Suprapubic skin (tissue), 4 donors: ENCODE results near the gene TRIM56. TPM values are rescaled to one million over a fixed set of nuclear protein-coding genes. Genes with fewer than 3 reads are reported as not detected.

Experiments used
- DNase-seq, 2 donors: peaks; one replicate each; pipeline ENCODE4 v3.0.0-alpha.2; 2019; ENCODE audit warnings: low spot score in 2 of 2
- H3K27ac ChIP-seq: fragments of 200-600 bp; sonication (generic); one replicate; pipeline ENCODE4 v1.5.1; 2019
- H3K27me3 ChIP-seq: fragments of 200-600 bp; sonication (generic); one replicate; pipeline ENCODE4 v1.5.1; 2019
- H3K36me3 ChIP-seq: fragments of 200-600 bp; sonication (generic); one replicate; pipeline ENCODE4 v1.5.1; 2019
- H3K4me1 ChIP-seq: fragments of 200-600 bp; sonication (generic); one replicate; pipeline ENCODE4 v1.5.1; 2019
- H3K4me3 ChIP-seq: fragments of 200-600 bp; sonication (generic); one replicate; pipeline ENCODE4 v1.5.1; 2019; ENCODE audit warnings: mild to moderate bottlenecking
- H3K9me3 ChIP-seq: fragments of 200-600 bp; sonication (generic); one replicate; pipeline ENCODE4 v1.5.1; 2019
- EP300 ChIP-seq: sonication (generic); formaldehyde crosslinking; IDR thresholded peaks from one replicate; pipeline ENCODE4 v1.6.1; 2017; ENCODE audit warnings: antibody characterized with exemption
- POLR2A ChIP-seq, 2 donors: fragments of 450-650 bp; IDR thresholded peaks; one replicate each; pipeline ENCODE4 v1.6.1; 2017; ENCODE audit warnings: antibody characterized with exemption in 2 of 2, mild to moderate bottlenecking in 2 of 2, moderate library complexity in 2 of 2
- POLR2AphosphoS5 ChIP-seq, 3 donors: sonication (generic); formaldehyde crosslinking; IDR thresholded peaks; one replicate each; pipeline ENCODE4 v1.6.1; 2017; ENCODE audit warnings: antibody characterized with exemption in 3 of 3
- WGBS: methylation state at CpG from one replicate; pipeline ENCODE4 v1.1.5; 2018; 5-methylcytosine and 5-hydroxymethylcytosine counted together
- total RNA-seq, 4 donors: library from RNA; depleted of rRNA; stranded (reverse); fragments of >200 nt; gene quantifications; one replicate each; pipeline ENCODE4 v1.1.0, GENCODE V29; 2016
- TF ChIP-seq, protein P1 (sequence below), 2 donors: fragments of 200-600 bp in 1 of 2; fragments of 450-650 bp in 1 of 2; sonication (generic) in 1 of 2; IDR thresholded peaks; one replicate each; pipeline ENCODE4 v1.5.1; 2016 to 2019; ENCODE audit warnings: antibody characterized with exemption in 2 of 2, mild to moderate bottlenecking in 1 of 2, moderate library complexity in 1 of 2

TRIM56 gene
- total RNA-seq, 4 donors from 2014 or later = 12.1 to 28.9 (median 17.8) TPM

DNA sequence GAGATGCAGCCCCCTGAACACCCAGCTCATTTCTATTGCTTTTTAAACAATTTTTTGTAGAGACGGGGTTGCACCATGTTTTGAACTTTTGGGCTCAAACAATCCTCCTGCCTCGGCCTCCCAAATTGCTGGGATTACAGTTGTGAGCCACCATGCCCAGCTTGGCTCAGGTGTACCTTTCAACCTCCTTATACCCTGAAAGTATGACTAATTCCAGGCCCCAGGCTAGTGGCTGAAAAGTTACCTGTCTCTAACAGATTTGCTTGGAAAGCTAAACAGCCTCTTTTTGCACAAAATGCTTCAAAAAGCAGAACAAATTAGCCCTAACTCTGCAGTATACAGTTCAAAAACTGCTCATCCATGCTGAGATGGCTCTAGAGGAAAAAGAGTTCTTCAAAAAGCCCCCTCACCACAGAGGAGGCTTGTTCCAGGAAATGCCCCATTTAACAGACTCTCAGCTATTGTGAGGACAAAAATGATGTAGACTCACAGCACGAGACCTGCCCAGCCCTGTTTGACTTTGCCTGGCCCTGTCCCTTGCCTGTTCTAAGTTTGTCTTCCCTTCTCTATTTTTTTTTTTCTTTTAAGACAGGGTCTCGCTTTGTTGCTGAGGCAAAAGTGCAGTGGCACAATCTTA, 55.6 kb downstream of the TRIM56 start:
- no peak for TF ChIP-seq POLR2AphosphoS5 (IDR thresholded peaks at IDR 0.05)
- TF ChIP-seq POLR2A (IDR thresholded peaks at IDR 0.05) = no peak
- TF ChIP-seq, protein P1, sequence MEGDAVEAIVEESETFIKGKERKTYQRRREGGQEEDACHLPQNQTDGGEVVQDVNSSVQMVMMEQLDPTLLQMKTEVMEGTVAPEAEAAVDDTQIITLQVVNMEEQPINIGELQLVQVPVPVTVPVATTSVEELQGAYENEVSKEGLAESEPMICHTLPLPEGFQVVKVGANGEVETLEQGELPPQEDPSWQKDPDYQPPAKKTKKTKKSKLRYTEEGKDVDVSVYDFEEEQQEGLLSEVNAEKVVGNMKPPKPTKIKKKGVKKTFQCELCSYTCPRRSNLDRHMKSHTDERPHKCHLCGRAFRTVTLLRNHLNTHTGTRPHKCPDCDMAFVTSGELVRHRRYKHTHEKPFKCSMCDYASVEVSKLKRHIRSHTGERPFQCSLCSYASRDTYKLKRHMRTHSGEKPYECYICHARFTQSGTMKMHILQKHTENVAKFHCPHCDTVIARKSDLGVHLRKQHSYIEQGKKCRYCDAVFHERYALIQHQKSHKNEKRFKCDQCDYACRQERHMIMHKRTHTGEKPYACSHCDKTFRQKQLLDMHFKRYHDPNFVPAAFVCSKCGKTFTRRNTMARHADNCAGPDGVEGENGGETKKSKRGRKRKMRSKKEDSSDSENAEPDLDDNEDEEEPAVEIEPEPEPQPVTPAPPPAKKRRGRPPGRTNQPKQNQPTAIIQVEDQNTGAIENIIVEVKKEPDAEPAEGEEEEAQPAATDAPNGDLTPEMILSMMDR (IDR thresholded peaks at IDR 0.05) = no peak
- no peak for TF ChIP-seq EP300
- 72% methylated on average over 4 of the region's 4 CpGs for WGBS
- H3K4me1 ChIP-seq = peaks cover 33% of the 10 kb centered on the region
- no peak overlapping the region for H3K27ac ChIP-seq
- H3K36me3 ChIP-seq = no peaks in the 10 kb centered on the region
- H3K27me3 ChIP-seq = no peaks in the 10 kb centered on the region
- DNase-seq = no peak
- no peaks in the 10 kb centered on the region for H3K9me3 ChIP-seq
- H3K4me3 ChIP-seq = no peak overlapping the region

Other genes with a start within 250 kb of the TRIM56 start
- gene SLC12A9, start 232.8 kb upstream of the TRIM56 start, total RNA-seq = 10 to 100 TPM; 22.5 to 33.8 (median 26.4) TPM
- 100 to 1,000 TPM in 1 of 4 donors, 10 to 100 TPM in 3; 66.3 to 113 (median 80.7) TPM for gene TRIP6, start 218.1 kb upstream of the TRIM56 start, total RNA-seq
- 100 to 1,000 TPM in 2 of 4 donors, 10 to 100 TPM in 2; 62.8 to 163 (median 92.8) TPM for gene SRRT, start 210.4 kb upstream of the TRIM56 start, total RNA-seq
- 1 to 10 TPM; 1.1 to 2.3 (median 1.7) TPM for gene UFSP1, start 195.8 kb upstream of the TRIM56 start, total RNA-seq
- 1 to 10 TPM in 1 of 4 donors, under 1 TPM in 2, not detected in 1; 0.30 to 2.5 (median 0.81) TPM for gene ACHE, start 189.6 kb upstream of the TRIM56 start, total RNA-seq
- gene MUC3A, start 135.9 kb upstream of the TRIM56 start, total RNA-seq = not detected
- gene MUC12, start 115.9 kb upstream of the TRIM56 start, total RNA-seq = not detected
- under 1 TPM; 0.08 to 0.25 (median 0.14) TPM for gene MUC17, start 65.4 kb upstream of the TRIM56 start, total RNA-seq
- gene SERPINE1, start 41.6 kb downstream of the TRIM56 start, total RNA-seq = 10 to 100 TPM in 2 of 4 donors, 1 to 10 TPM in 2; 6.7 to 22.9 (median 13.0) TPM
- gene AP1S1, start 69.0 kb downstream of the TRIM56 start, total RNA-seq = 10 to 100 TPM; 28.5 to 66.5 (median 50.0) TPM
- under 1 TPM in 3 of 4 donors, not detected in 1; 0.38 to 0.99 (median 0.59) TPM for gene VGF, start 80.1 kb downstream of the TRIM56 start, total RNA-seq
- not detected for gene NAT16, start 94.8 kb downstream of the TRIM56 start, total RNA-seq
- gene MOGAT3, start 115.6 kb downstream of the TRIM56 start, total RNA-seq = not detected
- gene PLOD3, start 132.1 kb downstream of the TRIM56 start, total RNA-seq = 10 to 100 TPM; 15.7 to 30.4 (median 22.7) TPM
- 10 to 100 TPM; 43.8 to 73.4 (median 66.9) TPM for gene ZNHIT1, start 132.7 kb downstream of the TRIM56 start, total RNA-seq
- 10 to 100 TPM in 3 of 4 donors, 1 to 10 TPM in 1; 6.7 to 19.8 (median 12.5) TPM for gene CLDN15, start 152.3 kb downstream of the TRIM56 start, total RNA-seq
- 100 to 1,000 TPM; 118 to 223 (median 198) TPM for gene FIS1, start 159.6 kb downstream of the TRIM56 start, total RNA-seq
- 10 to 100 TPM in 3 of 4 donors, 1 to 10 TPM in 1; 6.8 to 15.3 (median 11.7) TPM for gene IFT22, start 236.3 kb downstream of the TRIM56 start, total RNA-seq